ENCODE data around the gene SPPL3. TPM values are rescaled to one million over a fixed set of nuclear protein-coding genes. Genes with fewer than 3 reads are reported as not detected.

The SPPL3 gene
- total and polyA plus RNA-seq, 5 experiments from 2014 or later, result 23.3 to 56.2 (median 37.3) TPM

GRCh38 chr12:120821878-120822277 is 82.3 kb downstream of the SPPL3 start:
- Mint-ChIP-seq H3K9me3 (no peaks in the 10 kb centered on the region), H3K4me1 (peaks cover 27 to 64% (median 58%) of the 10 kb centered on the region in 4 donors), H3K36me3 (peaks cover 0 to 6% (median 0%) of the 10 kb centered on the region in 3 donors), H3K4me3 (no peak overlapping the region), H3K27me3 (no peaks in the 10 kb centered on the region), H3K27ac (peak overlapping the region in 3 of 10 donors; percentile 1 to 27 (median 3))
- DNase-seq, result no peak
- no peak for ATAC-seq
- POLR2A ChIA-PET, result no interaction called here

- Mint-ChIP-seq H3K4me1 (peaks cover 27 to 57% (median 55%) of the 10 kb centered on the region in 4 donors), H3K27me3 (no peaks in the 10 kb centered on the region), H3K9me3 (no peaks in the 10 kb centered on the region), H3K36me3 (peaks cover 0 to 6% (median 0%) of the 10 kb centered on the region in 3 donors), H3K4me3 (peak overlapping the region in 6 of 10 donors; percentile 18 to 65 (median 49)), H3K27ac (peak overlapping the region in 2 of 10 donors; percentile 32 to 51)
- peak in 1 of 10 donors; percentile 24 for DNase-seq
- POLR2A ChIA-PET, result no interaction called here
- peak; percentile 67 to 85 for ATAC-seq
Measured at GRCh38 chr12:120820884-120821510, 83.2 kb downstream of the SPPL3 start.

- H3K27ac Mint-ChIP-seq, result peak overlapping the region in 2 of 10 donors; percentile 36 to 41
- H3K36me3 Mint-ChIP-seq, result peaks cover 0 to 3% (median 0%) of the 10 kb centered on the region in 3 donors
- H3K4me3 Mint-ChIP-seq, result no peak overlapping the region
- H3K9me3 Mint-ChIP-seq, result no peaks in the 10 kb centered on the region
- H3K4me1 Mint-ChIP-seq, result peaks cover 18 to 57% (median 47%) of the 10 kb centered on the region in 4 donors
- ATAC-seq (no peak), DNase-seq (no peak)
- POLR2A ChIA-PET, result interaction anchor here (1.2 kb wide), 1 partner anchor 19 kb away, joined by 3 read pairs; no protein-coding TSS in a partner anchor
- H3K27me3 Mint-ChIP-seq, result no peaks in the 10 kb centered on the region
Measured at GRCh38 chr12:120818416-120818815, 85.7 kb downstream of the SPPL3 start.

GRCh38 chr12:120817559-120818330 is 86.4 kb downstream of the SPPL3 start:
- no peaks in the 10 kb centered on the region for H3K27me3 Mint-ChIP-seq
- H3K36me3 Mint-ChIP-seq, result peaks cover 0 to 6% (median 0%) of the 10 kb centered on the region in 3 donors
- H3K4me3 Mint-ChIP-seq, result no peak overlapping the region
- no peaks in the 10 kb centered on the region for H3K9me3 Mint-ChIP-seq
- H3K4me1 Mint-ChIP-seq, result peaks cover 16 to 53% (median 44%) of the 10 kb centered on the region in 4 donors
- peak overlapping the region in 1 of 10 donors; percentile 2 for H3K27ac Mint-ChIP-seq
- POLR2A ChIA-PET, result interaction anchor here (1.2 kb wide), 1 partner anchor 18 kb away, joined by 3 read pairs; no protein-coding TSS in a partner anchor
- DNase-seq, result no peak
- ATAC-seq, result no peak

- Mint-ChIP-seq H3K27me3 (no peaks in the 10 kb centered on the region), H3K4me1 (peaks cover 17 to 50% (median 41%) of the 10 kb centered on the region in 4 donors), H3K4me3 (no peak overlapping the region), H3K36me3 (peaks cover 0 to 12% (median 0%) of the 10 kb centered on the region in 3 donors), H3K27ac (peak overlapping the region in 1 of 10 donors; percentile 25), H3K9me3 (no peaks in the 10 kb centered on the region)
- DNase-seq (no peak), ATAC-seq (no peak)
- POLR2A ChIA-PET, result no interaction called here
Measured at GRCh38 chr12:120816363-120816762, 87.8 kb downstream of the SPPL3 start.

- POLR2A ChIA-PET, result no interaction called here
- Mint-ChIP-seq H3K4me3 (no peak overlapping the region), H3K27ac (peak overlapping the region in 5 of 10 donors; percentile 17 to 40 (median 34)), H3K27me3 (no peaks in the 10 kb centered on the region), H3K9me3 (no peaks in the 10 kb centered on the region), H3K36me3 (peaks cover 0 to 25% (median 4%) of the 10 kb centered on the region in 3 donors), H3K4me1 (peaks cover 18 to 49% (median 40%) of the 10 kb centered on the region in 4 donors)
- no peak for ATAC-seq
- DNase-seq, result no peak
Measured at GRCh38 chr12:120814903-120815429, 89.2 kb downstream of the SPPL3 start.

GRCh38 chr12:120814203-120814902 is 89.8 kb downstream of the SPPL3 start:
- DNase-seq (no peak), ATAC-seq (no peak)
- Mint-ChIP-seq H3K27me3 (no peaks in the 10 kb centered on the region), H3K4me3 (no peak overlapping the region), H3K27ac (peak overlapping the region in 4 of 10 donors; percentile 17 to 48 (median 37)), H3K9me3 (no peaks in the 10 kb centered on the region), H3K36me3 (peaks cover 0 to 30% (median 6%) of the 10 kb centered on the region in 3 donors), H3K4me1 (peaks cover 18 to 45% (median 39%) of the 10 kb centered on the region in 4 donors)
- POLR2A ChIA-PET, result no interaction called here

- no peaks in the 10 kb centered on the region for H3K27me3 Mint-ChIP-seq
- DNase-seq (no peak), ATAC-seq (no peak)
- peaks cover 0 to 37% (median 11%) of the 10 kb centered on the region in 3 donors for H3K36me3 Mint-ChIP-seq
- H3K9me3 Mint-ChIP-seq, result no peaks in the 10 kb centered on the region
- peaks cover 18 to 42% (median 38%) of the 10 kb centered on the region in 4 donors for H3K4me1 Mint-ChIP-seq
- POLR2A ChIA-PET, result interaction anchor here (0.6 kb wide), 1 partner anchor 20 kb away, joined by 6 read pairs; no protein-coding TSS in a partner anchor
- H3K27ac Mint-ChIP-seq, result peak overlapping the region in 2 of 10 donors; percentile 8 to 48
- H3K4me3 Mint-ChIP-seq, result no peak overlapping the region
Measured at GRCh38 chr12:120813588-120814153, 90.5 kb downstream of the SPPL3 start.

- Mint-ChIP-seq H3K36me3 (peaks cover 0 to 60% (median 12%) of the 10 kb centered on the region in 3 donors), H3K27me3 (no peaks in the 10 kb centered on the region), H3K4me3 (no peak overlapping the region), H3K4me1 (peaks cover 13 to 25% (median 22%) of the 10 kb centered on the region in 4 donors), H3K9me3 (no peaks in the 10 kb centered on the region), H3K27ac (peak overlapping the region in 1 of 10 donors; percentile 15)
- POLR2A ChIA-PET, result no interaction called here
- DNase-seq (no peak), ATAC-seq (no peak)
Measured at GRCh38 chr12:120810021-120810420, 94.1 kb downstream of the SPPL3 start.

GRCh38 chr12:120804428-120804827 is 99.7 kb downstream of the SPPL3 start:
- H3K27me3 Mint-ChIP-seq, result no peaks in the 10 kb centered on the region
- peaks cover 0 to 48% (median 11%) of the 10 kb centered on the region in 3 donors for H3K36me3 Mint-ChIP-seq
- POLR2A ChIA-PET, result no interaction called here
- DNase-seq (no peak), ATAC-seq (no peak)
- H3K4me1 Mint-ChIP-seq, result peaks cover 13 to 41% (median 36%) of the 10 kb centered on the region in 4 donors
- no peak overlapping the region for H3K27ac Mint-ChIP-seq
- H3K9me3 Mint-ChIP-seq, result no peaks in the 10 kb centered on the region
- no peak overlapping the region for H3K4me3 Mint-ChIP-seq

GRCh38 chr12:120801146-120801545 is 103.0 kb downstream of the SPPL3 start:
- Mint-ChIP-seq H3K27me3 (no peaks in the 10 kb centered on the region), H3K27ac (peak overlapping the region in 3 of 10 donors; percentile 39 to 75 (median 50)), H3K4me3 (no peak overlapping the region), H3K4me1 (peaks cover 16 to 53% (median 48%) of the 10 kb centered on the region in 4 donors), H3K9me3 (peaks cover 0 to 22% (median 7%) of the 10 kb centered on the region in 9 donors), H3K36me3 (peaks cover 17 to 47% (median 23%) of the 10 kb centered on the region in 3 donors)
- DNase-seq (no peak), ATAC-seq (no peak)
- POLR2A ChIA-PET, result no interaction called here

- Mint-ChIP-seq H3K27ac (peak overlapping the region in 1 of 10 donors; percentile 49), H3K36me3 (peaks cover 22 to 47% (median 27%) of the 10 kb centered on the region in 3 donors), H3K27me3 (no peaks in the 10 kb centered on the region), H3K9me3 (peaks cover 0 to 26% (median 10%) of the 10 kb centered on the region in 9 donors), H3K4me3 (no peak overlapping the region), H3K4me1 (peaks cover 16 to 53% (median 48%) of the 10 kb centered on the region in 4 donors)
- POLR2A ChIA-PET, result interaction anchor here (0.6 kb wide), 1 partner anchor 362 kb away, joined by 5 read pairs; no protein-coding TSS in a partner anchor
- DNase-seq, result no peak
- no peak for ATAC-seq
Measured at GRCh38 chr12:120800665-120801064, 103.5 kb downstream of the SPPL3 start.
